Effector CD8-positive, alpha-beta T cell (primary cell): ENCODE measurements around the gene EPHB1.

Experiments used
- DNase-seq: peaks from one replicate; lab custom pipeline; 2025; lab: John Stamatoyannopoulos, UW

The EPHB1 gene

DNA sequence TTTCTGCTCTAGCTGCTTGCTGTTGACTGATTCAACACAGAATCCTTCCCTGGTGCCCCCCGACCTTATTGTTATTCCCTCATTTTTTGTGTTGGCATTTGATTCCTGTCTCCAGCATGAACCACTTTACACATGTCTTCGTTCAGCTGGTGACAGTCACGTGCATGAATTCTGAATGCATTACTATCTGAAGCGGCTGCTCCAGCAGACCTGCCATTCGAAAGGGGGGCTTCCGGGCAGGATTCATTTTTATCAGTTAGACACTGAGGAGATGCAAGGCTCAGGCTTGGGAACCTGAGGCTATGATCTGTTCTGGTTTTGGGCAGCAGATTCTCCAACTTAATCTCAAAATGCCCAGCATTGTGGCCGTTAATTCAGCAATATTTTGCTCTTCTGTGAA lies 336.2 kb downstream of the EPHB1 start:
- no peak for DNase-seq

- no peak for DNase-seq
Measured at GRCh38 chr3:135133905-135134683, 339.0 kb downstream of the EPHB1 start.

GRCh38 chr3:135134684-135135075 lies 339.6 kb downstream of the EPHB1 start:
- no peak for DNase-seq

GRCh38 chr3:135135445-135135844 lies 340.4 kb downstream of the EPHB1 start:
- DNase-seq, result no peak

- no peak for DNase-seq
Measured at GRCh38 chr3:135136361-135137100, 341.5 kb downstream of the EPHB1 start.

DNA sequence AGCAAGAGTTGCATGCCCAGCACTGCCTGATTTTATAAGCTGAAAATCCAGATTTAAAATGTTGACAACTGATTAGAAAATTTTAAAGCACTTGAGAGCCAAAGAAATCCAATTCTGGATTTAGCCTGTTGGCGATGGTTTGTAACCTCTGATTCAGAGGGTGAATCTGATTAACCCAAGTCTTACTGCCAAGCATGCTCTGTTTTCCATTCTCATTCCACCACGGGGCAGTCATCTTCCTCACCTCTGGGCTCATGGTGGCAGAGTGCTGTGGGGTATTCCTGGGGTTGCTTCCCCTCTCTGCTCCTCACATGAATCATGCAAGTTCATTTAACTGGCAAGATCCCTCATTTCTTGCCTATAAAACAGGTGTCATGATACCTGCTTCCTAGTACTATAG lies 342.2 kb downstream of the EPHB1 start:
- no peak for DNase-seq

DNA sequence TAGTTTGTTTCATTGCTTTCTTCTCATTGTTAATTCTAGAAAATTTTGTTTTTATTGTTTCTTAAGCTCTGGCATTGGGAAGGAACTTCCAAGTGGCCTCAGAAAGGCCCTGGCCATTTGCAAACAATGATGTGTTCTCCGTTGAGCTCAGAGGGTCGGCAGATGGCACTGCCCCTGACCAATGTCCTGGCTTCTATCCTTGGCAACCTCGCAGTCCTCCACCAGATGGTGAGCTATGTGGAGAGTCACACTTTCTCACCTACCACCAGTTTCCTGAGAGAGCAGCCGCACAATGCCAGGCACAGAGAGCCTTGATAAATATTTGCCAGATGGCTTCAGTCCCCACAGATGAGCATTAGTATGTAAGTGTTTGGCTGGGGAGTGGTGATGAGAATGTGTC lies 343.7 kb downstream of the EPHB1 start:
- no peak for DNase-seq

DNA sequence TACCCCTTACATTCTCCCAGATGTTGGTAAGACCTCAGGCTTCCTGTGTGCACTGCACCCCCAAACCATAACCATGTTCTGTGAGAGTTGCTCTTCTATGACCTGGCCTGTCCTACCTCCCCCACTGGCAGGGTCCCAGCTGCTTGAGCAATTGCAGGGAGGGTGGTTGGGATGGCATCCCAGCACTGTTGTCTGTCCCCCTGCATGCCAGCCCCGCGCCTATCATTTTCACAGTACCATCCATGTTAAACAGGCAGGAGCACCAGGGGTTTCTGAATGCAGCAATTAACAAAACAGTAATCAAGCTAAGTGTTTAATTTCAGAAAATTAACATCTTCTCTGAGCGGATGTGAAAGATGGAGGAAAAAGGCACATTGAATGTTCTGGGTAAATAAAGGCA lies 345.5 kb downstream of the EPHB1 start:
- no peak for DNase-seq

GRCh38 chr3:135141160-135141559 lies 346.1 kb downstream of the EPHB1 start:
- DNase-seq, result no peak

- DNase-seq, result no peak
Measured at GRCh38 chr3:135141672-135142071, 346.6 kb downstream of the EPHB1 start.

DNA sequence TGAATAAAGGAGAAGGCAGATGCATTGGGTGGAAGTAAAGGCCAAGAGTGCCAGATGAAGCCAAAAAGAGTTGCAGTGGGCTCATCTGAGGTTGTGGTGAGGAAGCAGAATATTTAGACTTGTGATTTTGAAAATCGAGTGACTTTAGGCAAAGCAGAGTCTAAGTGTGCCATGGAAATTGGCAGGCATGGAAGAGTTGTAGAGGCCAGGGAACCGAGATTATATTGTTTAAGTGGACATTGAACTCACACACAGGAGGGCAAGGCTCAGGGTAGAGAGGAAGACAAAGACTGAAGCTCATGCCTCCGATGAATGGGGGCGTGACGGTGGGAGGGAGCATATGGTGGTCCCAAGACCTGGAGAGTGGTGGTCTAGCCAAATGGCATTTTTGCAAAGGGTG lies 347.5 kb downstream of the EPHB1 start:
- no peak for DNase-seq

- no peak for DNase-seq
Measured at GRCh38 chr3:135143474-135143873, 348.4 kb downstream of the EPHB1 start.

DNA sequence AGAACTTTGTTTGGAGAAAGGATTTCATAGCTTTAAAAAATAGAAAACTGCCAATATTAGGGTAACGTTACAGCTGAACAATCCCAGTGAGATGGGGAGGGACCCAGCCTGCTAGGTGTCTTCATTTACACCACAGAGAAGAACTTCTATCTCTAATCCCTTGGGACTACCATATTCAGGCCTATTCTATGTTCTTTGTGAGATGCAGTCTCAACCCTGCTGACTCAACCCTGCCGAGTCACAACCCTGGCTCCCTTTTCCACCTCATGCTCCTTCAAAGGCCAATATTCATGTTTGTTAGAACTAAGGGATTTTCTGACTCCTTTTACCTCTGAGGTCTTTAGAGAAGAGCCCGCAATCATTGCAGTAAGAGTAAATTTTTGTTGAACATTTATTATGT lies 350.5 kb downstream of the EPHB1 start:
- no peak for DNase-seq

- DNase-seq, result no peak
Measured at GRCh38 chr3:135147657-135148056, 352.6 kb downstream of the EPHB1 start.

GRCh38 chr3:135148398-135149020 lies 353.4 kb downstream of the EPHB1 start:
- no peak for DNase-seq

DNA sequence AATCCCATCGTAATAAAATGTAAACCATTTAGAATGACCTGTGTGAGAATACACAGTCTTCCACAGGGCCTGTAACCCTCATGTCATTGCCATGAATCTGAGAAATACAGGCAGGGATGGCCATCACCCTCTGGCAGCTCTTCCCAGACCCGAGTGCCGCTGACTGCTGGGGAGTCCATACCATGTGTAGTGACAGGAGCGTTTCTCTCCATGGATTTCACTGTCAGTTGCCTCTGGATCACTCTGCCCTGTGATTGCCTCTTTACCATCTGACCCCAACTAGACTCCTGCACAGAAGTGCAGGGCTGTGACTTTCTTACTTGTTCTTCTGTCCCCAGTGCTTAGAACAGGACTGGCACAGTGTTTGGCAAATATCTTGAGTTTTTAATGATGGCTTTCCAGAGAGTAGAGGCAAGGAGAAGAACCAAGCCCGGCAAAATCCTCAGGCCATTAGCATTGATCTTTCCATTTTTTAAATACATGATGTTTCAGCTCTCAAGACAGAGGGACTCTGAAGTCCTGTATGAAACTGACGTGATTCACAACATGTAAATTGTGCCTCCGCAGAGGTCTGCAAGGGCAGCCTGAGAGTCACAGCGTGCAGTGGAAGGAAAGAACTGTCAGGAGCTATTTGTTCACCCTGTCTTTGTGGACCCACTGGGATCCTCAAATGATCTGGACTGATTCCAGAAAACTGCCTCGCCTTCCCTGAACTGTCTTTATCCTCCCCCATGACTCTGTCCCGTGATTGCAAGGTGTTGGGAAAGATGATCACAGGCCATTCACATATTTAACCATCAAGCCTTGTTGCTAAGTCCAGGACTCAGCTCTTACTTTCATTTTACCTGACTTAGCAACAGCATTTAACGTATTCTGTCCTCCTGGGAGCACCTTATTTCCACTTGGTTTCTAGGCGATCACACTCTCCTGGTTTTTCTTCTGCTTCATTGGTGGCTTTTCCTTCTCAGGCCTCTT lies 354.9 kb downstream of the EPHB1 start:
- DNase-seq, result no peak

DNA sequence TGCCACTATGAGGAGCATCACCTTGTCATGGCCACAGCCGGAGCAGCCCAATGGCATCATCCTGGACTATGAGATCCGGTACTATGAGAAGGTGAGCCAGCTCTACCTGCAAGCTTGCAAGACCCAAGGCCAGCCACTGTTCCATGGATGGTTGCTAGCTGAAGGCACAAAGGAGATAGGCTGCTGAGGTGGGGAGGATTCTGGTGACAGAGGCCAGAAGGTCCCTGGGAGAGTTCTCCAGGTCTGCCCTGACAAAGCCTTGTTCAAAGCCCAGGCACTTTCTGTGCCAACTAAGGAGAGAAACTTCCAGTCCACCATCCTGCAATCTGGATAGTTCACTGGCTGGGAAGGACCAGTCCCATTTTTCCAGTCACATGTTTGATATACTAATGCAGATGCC lies 359.1 kb downstream of the EPHB1 start:
- DNase-seq, result no peak

GRCh38 chr3:135155228-135155627 lies 360.2 kb downstream of the EPHB1 start:
- no peak for DNase-seq

GRCh38 chr3:135155791-135156190 lies 360.7 kb downstream of the EPHB1 start:
- no peak for DNase-seq

- DNase-seq, result no peak
Measured at GRCh38 chr3:135157045-135157740, 362.1 kb downstream of the EPHB1 start.

DNA sequence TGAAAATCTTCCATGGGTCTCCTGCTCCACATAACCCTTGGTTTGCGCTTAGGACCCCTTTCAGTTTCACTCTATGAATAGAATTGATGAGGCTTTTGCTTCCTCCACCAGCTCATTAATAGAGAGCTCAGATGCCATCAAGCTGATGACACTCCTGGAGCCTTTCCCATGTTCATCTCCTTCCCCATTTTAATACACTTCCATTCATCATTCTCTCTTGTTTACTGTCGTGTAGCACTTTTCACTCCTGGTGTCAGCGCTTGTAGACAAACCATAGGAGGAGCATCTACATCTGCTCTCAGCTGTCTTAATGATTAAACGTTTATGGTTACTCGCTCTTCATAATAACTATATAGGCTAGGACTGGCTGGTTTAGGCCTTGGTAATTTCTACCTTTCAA lies 363.5 kb downstream of the EPHB1 start:
- DNase-seq, result no peak
